CD4-positive, alpha-beta T cell treated with Interleukin-15 for 4 hours (primary cell): ENCODE measurements around the gene FAM168A.
"Not testable (repeated sequence)": the region's sequence is repeated elsewhere in the genome, so short reads cannot be mapped to it uniquely, and the experiment has no call there.

Experiments
- DNase-seq: peaks from one replicate; pipeline ENCODE4 v3.0.0-alpha.2; 2020; ENCODE audit warnings: low spot score

The FAM168A gene

DNA sequence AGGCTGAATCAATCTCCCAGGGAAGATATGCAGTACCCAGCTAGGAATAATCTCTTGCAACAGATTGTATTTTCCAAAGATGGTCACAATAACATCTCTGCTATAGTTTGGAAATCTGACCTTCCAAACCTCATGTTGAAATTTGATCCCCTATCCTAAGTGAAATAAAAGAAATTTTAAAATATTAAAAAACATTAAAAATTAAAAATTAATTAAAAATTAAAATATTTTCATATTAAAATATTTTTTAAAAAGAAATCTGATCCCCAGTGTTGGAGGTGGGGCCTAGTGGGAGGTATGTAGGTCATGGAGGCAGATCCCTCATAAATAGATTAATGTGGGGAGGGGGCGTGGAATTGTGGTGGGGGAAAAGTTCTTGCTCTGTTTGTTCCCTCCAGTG lies 79.7 kb downstream of the FAM168A start:
- DNase-seq, result no peak

DNA sequence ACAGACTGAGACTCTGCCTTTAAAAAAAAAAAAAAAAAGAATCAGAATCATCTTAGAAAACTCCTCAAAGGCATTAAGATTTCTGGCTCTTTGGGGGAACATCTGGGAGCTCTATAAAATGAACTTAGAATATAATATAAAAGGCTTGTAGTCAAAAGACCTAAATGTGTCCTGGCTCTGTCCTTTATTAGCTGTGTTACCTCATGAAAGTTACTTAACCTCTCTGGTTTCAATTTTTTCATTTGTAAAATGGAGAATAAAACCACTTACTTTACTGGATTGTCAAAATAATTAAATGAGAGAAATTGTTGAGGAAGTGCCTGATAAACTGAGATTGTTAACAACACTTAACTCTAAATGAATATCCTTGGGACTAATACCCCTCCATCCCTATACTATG lies 81.8 kb downstream of the FAM168A start:
- no peak for DNase-seq

DNA sequence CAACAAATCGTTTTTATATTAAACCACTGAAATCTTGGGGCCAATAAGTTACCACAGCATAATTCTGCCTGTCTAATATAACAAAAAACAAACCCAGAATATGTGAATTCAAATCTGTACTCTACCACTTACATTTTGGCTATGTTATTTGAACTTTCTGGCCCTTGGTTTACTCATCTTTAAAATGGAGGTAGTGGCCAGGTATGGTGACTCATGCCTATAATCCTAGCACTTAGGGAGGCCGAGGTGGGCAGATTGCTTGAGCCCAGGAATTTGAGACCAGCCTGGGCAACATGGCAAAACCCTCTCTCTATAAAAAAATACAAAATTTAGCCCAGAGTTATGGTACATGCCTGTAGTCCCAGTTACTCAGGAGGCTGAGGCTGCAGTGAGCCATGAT lies 84.2 kb downstream of the FAM168A start:
- DNase-seq, result no peak

DNA sequence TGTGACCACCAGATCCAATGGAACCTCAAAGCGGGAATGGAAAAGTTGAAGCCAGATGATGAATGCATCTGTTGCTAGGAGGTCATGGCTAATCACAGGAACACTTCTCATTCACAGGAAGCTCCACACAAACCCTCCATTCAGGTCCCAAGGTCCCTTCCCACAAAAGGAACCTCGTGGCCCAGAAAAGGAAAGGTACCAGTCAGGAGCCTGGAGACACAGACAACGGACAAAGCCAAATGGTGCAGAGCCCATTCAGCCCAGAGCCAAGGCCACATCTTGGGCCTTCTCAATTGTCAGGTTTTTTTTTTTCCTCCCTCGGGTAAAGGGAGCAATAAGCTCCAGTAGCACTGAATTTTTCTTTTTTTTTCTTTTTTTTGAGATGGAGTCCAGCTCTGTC lies 87.0 kb downstream of the FAM168A start:
- no peak for DNase-seq

DNA sequence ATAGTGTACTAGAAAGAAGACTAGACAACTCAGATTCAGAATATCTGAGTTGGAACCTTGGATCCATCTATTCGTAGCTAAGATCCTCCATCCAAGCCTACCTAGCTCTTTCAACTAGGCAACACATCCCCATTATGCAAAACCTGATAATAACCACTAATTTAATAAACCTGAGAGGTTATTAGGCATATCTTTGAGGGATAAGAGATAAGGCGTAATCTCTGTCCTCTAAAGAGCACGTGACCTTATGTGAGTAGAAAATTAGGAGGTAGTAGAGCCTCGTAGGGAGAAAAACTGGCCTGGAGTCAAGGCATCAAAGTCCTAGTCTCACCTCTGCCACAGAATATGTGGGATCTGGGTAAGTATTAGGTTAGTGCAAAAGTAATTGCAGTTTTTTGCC lies 87.8 kb downstream of the FAM168A start:
- DNase-seq, result no peak

DNA sequence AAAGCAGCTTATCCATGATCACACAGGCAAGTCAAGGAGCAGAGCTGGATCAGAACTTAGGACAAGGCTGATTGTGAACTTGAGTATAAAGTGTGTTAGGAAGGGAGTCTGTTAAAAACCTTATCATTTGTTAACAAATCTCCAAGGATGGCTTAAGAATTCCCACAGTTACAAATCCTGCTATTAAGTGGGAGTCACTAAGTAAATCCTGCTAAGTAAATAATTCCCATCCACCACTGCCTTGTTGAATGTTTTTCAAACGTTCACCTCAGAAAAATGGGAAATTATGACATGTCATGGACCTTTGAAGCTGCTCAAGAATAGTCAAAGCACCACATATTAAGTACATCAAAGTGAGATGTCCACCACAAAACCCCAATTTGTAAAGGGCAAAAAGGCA lies 88.7 kb downstream of the FAM168A start:
- no peak for DNase-seq

DNA sequence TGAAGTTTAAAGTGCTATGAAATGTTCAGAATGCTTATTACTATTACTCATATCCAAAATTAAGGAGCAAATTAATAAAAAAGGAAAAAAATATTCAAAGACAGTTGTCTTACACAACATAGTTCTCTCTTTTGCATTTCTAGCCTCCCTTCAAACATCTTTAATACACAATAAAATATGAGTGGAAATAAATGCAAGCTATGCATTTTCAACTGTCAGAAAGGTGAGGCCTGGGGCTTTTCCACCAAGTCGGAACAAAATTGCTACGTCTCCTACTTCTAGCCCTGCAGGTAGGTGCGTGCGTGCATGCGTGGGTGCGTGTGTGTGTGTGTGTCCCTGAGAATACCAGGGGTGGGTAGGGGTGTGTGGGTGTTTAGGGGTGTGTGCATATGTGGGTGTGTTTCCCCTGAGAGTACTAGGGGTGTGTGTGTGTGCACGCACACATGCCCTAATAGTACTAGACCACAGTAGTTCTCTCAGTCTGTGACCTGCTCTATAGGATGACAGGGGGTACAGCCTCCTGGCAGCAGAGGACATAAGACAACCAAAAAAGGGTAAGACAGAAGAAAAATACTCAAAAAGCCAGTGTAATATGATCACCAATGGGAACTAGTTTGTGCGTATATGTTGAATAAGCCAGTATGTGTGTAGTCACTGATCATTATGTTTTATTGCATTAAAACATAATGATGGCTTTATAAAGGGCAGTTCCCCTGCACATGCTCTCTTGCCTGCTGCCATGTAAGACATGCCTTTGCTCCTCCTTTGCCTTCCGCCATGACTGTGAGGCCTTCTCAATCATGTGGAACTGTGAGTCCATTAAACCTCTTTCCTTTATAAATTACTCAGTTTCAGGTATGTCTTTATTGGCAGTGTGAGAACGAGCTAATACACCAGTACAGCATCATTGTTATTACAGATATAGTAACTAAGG lies 89.4 kb downstream of the FAM168A start:
- no peak for DNase-seq

DNA sequence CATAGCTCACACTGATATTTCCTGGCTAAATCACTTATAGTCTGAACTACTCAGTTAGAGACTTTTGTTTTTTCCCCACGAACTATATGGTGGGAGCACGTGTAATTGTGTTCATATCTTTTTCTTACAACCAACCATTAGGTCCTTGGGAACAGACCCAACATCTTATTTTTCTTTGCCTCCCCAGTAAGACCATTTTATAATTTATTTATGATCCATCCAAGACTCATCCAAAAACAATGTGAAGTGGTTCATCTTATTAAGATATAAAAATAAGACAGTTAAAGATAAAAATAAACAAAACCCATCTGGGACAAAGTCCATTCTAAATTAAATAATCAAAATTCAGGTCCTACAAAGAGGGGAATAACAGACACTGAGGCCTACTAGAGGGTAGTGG lies 90.8 kb downstream of the FAM168A start:
- no peak for DNase-seq

DNA sequence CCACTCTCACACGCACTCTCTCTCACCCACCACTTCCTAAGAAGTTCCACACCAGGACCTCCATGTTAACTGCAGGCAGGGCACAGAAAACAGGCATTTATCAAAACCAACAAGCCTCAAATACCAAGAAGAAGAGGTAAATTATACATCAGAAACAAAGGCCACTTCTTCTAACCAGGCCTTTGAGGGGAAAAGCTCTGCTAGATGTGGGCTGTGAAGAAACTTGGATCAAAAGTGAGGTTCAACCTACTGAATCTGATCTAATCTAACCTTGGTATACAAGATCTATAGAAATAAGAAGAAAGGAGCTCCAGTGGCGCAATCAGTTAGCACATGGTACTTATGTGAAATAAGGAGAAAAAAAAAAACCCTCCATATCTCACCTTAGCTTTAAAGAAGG lies 91.9 kb downstream of the FAM168A start:
- no peak for DNase-seq

DNA sequence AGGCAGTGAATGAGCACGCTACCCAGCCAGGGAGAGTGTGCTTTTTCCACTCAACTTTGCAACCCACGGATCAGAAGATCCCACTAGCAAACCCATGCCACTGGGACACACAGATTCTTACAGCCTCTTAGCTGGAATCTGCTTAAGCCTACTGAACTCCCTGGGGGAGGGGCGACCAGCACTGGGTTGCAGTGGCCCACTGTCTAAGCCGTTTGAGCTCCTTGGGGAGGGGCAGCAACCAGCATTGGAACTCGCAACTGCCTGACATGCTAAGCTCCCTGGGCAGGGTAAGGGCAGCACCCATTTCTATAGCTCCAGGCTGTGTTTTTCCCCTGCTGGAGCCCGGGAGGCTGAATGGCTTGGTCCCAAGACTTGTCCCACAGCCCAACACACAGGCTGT lies 99.6 kb downstream of the FAM168A start:
- DNase-seq, result no peak

DNA sequence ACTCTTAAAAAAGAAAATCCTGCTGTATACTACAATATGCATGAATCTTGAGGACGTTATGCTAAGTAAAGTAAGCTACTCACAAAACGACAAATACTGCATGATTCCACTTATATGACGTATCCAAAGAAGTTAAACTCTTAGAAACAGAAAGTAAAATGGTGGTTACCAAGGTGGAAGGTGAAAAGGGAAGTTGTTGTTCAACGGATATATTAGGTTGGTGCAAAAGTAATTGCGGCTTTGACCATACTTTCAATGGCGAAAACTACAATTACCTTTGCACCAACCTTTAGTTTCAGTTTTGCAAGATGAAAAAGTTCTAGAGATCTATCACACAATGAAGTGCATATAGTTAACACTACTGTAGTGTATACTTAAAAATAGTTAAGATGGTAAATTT lies 101.8 kb downstream of the FAM168A start:
- no peak for DNase-seq

DNA sequence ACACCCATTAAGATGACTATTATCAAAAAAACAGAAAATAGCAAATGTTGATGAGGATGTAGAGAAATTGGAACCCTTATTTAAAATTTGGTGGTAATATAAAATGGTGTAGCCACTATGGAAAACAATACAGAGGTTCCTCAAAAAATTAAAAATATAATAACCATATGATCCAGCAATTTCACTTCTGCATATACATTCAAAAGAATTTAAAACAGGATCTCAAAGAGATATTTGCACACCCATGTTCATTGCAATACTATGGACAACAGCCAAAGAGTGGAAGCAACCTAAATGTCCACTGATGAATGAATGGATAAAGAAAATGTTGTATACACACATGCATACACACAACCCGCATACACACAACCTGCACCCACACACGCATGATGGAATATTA lies 102.2 kb downstream of the FAM168A start:
- DNase-seq, result no peak

DNA sequence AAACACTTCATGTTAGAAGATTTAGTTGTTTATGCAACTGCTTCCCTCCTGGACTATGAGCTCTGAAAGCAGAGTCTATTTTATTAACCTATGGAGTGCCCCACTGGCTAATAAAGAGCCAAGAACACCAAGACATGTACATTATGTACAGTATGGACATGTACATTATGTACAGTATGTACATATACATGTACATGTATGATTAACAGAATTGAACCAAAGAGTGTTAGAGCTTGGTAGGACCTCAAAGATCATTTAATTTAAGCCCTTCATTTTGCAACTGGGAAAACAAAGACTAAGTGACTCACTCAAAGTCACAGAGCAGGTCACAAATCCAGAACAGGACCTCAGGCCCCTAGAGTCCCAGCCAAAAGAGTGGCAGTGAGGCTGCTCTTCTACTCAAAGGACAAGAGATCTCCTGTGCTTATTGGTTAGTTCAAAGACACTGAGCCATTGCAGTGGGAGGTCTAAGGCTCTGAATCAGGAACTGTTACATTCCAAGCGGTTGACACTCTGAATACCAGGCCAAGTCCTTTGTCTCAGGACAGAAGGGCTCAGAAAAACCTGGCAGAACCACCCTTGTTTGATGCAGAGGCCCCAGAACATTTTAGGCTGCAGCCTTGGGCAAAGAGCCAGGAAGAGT lies 103.8 kb downstream of the FAM168A start:
- DNase-seq, result no peak

DNA sequence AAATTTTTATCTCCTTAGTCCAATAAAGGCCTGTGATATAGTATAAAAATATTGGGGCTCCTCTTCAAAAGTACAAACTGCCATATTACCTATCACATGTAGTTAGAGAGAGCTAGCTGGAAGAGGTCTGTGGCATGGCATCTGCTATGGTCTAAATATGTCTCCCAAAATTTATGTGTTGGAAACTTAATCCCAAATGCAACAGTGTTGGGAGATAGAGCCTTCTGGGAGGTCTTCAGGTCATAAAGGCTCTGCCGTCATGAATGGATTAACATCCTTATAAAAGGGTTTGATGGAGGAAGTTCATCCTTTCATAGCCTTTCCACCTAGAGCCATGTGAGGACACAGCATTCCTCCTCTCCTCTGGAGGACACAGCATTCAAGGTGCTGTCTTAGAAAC lies 116.3 kb downstream of the FAM168A start:
- no peak for DNase-seq

DNA sequence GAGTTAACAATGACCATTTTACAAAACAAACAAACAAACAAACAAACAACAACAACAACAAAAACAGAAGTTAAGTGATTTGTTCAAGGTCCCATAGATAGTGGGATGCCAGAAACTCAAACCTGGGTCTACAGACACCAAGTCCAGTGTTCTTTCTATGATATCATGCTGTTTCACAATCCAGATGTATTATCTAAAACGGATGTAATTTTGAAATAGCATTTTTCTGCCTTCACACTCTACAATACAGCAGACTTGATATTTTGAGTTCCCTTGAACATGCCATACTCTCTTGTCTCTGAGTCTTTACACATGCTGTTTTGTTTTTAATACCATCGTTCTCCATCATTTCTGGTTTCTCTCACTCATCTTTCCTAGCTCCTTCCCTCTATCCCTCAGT lies 117.2 kb downstream of the FAM168A start:
- DNase-seq, result no peak

DNA sequence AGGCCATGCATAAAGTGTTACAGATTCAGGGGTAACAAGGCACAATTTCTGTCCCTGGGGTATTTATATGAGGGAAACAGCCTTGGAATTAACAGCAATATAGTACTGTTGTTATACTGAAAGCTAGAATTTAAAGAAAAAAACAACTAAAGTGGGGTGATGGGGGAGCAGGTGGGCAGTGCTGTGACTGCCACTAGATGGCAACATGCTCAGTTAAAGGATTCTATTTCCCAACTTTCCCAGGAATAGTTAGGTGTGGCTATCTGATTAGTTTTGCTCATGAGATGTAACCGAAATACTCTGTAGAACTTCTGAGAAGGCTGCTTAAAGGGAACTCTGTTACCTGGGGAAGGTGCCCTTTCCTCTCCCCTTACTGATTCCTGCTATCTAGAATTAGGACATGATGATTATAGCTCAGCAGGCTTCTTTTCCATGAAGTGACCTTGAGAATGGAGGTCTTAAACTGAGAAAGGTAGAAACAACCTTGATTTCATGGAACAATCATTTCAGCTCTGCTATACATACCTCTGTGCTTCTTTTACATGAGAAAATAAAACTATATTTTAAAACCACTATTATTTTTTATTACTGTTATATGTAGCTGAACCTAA lies 119.1 kb downstream of the FAM168A start:
- DNase-seq, result no peak

DNA sequence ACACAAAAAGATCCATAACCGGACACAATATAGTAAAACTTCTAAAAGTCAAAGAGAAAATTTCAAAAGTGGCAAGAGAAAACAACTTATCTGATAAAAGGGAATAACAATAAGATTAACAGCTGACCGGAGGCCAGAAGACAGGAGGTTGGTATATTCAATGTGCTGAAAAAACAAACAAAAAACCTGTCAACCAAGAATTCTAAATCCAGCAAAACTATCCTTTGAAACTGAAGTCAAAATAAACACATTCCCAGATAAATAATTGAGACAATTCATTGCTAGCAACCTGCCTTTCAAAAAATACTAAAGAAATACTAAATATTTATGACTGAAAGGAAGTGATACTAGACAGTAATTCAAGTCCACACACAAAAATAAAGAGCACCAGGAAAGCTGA lies 120.4 kb downstream of the FAM168A start:
- no peak for DNase-seq

DNA sequence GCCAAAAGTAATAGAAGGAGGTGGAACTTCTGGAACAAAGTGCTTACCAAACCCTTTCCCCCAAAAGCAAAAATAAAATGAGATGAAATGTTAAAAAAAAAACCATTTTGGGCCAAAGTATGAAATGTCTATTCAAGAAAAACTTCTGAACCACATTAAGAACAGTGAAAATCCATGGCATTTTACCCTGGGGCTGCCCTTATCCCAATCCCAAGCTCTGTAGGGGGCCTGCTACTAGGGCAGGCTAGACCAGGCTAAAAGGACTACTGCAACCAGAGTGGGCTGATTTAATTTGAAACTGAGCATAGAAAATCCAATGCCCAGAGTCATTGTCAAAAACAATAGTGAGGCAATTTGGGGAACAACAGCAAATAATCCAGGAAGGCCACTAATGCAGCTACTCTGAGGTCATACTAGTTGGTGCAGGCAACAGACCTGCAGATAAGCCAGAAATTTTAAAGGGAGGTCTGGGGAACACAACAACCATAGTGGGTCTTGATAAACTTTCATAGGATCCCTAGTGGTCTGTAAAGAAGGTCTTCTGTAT lies 122.3 kb downstream of the FAM168A start:
- no peak for DNase-seq

DNA sequence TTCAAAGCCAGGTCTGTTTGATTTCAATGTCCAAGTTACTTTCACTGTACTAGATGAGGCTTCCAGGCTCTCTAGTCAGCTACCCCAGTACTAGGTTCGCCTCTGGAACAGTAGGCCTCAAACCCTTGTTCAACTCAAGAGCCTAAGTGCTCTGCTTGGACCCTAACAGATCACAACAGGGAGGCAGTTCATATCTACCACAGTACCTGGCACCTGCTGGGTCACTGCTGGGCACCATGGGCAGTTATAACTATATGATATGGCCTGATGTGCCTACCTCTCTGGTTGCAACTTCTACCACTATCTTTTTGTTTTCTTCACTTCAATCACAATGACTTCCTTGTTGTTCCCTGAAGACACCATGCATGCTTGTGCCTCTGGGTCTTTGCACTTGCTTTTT lies 124.7 kb downstream of the FAM168A start:
- no peak for DNase-seq

DNA sequence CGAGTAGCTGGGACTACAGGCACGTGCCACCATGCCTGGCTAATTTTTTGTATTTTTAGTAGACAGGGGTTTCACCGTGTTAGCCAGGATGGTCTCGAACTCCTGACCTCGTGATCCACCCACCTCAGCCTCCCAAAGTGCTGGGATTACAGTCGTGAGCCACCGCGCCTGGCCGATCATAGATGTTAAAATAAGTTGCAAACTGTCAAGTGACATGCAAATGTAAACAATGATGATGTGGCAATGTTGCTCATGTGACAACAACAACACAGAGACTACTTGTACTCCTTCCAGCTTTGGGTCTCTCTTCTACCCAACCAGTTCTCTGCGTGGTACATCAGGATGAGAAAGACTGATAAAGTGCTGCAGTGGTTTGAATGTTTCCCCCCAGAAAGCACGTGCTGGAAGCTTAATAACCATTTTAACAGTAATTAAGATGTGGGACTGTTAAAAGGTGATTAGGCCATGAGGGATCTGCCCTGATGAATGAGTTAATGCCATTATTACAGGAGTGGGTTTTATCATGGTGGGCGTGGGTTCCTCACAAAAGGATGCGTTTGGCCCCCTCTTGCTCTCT lies 127.8 kb downstream of the FAM168A start:
- DNase-seq, result not testable (repeated sequence)

DNA sequence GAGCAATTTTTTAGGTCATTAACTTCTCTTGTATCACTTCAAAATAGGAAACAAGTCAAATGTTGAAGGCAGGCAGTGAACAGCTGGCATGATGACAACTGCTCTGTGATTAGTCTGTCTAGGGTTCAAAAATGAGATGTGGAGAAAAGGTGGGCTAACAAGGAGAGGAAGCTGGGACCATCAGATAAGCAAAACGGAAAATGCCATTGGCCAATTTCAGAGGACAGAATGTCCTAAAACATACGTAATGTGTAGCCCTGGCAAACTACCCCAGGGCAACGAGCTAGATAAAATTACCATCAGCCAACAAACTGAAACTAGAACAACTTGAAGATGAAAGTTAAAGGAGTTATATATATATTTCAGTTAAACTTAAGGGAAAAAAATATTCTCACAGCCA lies 128.5 kb downstream of the FAM168A start:
- DNase-seq, result no peak

DNA sequence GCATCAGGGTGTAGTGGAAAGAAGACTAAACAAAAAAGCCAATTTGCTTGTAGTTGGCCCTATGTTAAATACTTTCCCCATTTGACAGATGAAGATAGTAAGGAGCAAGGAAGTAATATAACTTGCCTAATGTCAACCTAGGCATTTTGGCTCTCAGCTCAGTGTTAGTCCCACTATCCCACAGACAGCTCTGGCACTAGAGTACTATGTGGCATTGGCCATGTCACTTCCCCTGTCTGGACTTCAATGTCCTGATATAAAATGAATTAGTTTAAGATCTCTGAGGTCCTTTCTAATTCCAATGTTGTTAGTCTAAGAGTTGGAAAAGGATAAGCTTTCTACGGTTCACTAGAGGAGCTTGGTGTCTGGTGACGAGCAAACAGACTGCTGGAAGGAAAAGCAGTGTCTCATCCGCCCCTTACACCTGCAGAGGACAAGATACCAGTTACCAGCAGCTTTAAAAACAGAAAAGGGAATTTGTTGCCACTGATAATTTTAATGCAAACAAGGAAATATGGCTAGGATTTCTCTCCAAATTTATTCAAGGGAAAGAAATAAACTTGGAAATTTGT lies 129.2 kb downstream of the FAM168A start:
- DNase-seq, result no peak
